Measurements from ENCODE around the gene AXDND1. TPM values are rescaled to one million over a fixed set of nuclear protein-coding genes. Genes with fewer than 3 reads are reported as not detected.
"Not testable (repeated sequence)": the region's sequence is repeated elsewhere in the genome, so short reads cannot be mapped to it uniquely, and the experiment has no call there.

The AXDND1 gene
- total RNA-seq, 8 experiments from 2014 or later = 0.27 to 2.6 (median 1.5) TPM

GRCh38 chr1:179384027-179384426 lies 18.3 kb downstream of the AXDND1 start:
- Histone ChIP-seq H3K4me3 (no peak overlapping the region), H3K27ac (no peak overlapping the region), H3K4me1 (replicated peaks in 1 of 2) (no peaks in the 10 kb centered on the region)
- no peak for ATAC-seq (replicated peaks in 6 of 8)
- in situ Hi-C loops (cut with MboI; ENCODE audit: low pct_unique_long_range_greater_than_20kb in 2 of 9, low sequenced_read_pairs in 9 of 9, unreplicated experiment in 9 of 9) = loop anchor here in 1 of 9 experiments (25.0 kb wide), 1 partner anchor 847 kb away; no protein-coding TSS in a partner anchor
- WGBS, 10 experiments = 29 to 100% (median 77%) methylated on average over 1 of the region's 1 CpG

- Histone ChIP-seq H3K4me3 (no peak overlapping the region), H3K27ac (no peak overlapping the region), H3K4me1 (replicated peaks in 1 of 2) (no peaks in the 10 kb centered on the region)
- 67 to 100% (median 100%) methylated on average over 1 of the region's 1 CpG; no CpG with 5 or more reads in 2 of the 10 experiments for WGBS, 10 experiments
- in situ Hi-C loops (cut with MboI; ENCODE audit: low pct_unique_long_range_greater_than_20kb in 2 of 9, low sequenced_read_pairs in 9 of 9, unreplicated experiment in 9 of 9) = loop anchor here in 1 of 9 experiments (25.0 kb wide), 1 partner anchor 848 kb away; no protein-coding TSS in a partner anchor
- no peak for ATAC-seq (replicated peaks in 6 of 8)
These were observed 19.7 kb downstream of the AXDND1 start for GRCh38 chr1:179385510-179385909.

DNA sequence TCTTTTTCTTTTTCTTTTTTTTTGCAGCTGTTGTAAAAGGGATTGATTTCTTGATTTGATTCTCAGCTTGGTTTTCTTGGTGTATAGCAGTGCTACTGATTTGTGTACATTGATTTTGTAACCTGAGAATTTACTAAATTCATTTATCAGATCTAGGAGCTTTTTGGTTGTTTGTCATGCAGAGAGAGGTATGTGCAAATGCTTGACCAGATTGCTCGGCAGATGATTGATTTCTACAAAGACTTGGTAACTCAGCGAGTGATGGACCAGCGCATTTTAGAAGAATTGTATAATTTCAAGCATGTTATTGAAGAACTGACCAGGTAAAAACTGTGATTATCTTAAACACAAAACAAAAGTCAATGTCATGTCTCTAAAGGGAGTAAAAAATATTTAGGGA lies 27.9 kb downstream of the AXDND1 start:
- Histone ChIP-seq H3K4me3 (no peak overlapping the region), H3K4me1 (replicated peaks in 1 of 2) (no peaks in the 10 kb centered on the region), H3K27ac (no peak overlapping the region)
- ATAC-seq (replicated peaks in 6 of 8) = no peak
- 20 to 96% (median 84%) methylated on average over 2 to 3 of the region's 3 CpGs for WGBS, 10 experiments
- in situ Hi-C loops (cut with MboI; ENCODE audit: low pct_unique_long_range_greater_than_20kb in 2 of 9, low sequenced_read_pairs in 9 of 9, unreplicated experiment in 9 of 9) = loop anchor here in 1 of 9 experiments (25.0 kb wide), 1 partner anchor 856 kb away; no protein-coding TSS in a partner anchor

GRCh38 chr1:179399399-179399798 lies 33.6 kb downstream of the AXDND1 start:
- WGBS, 10 experiments = 0 to 100% (median 85%) methylated on average over 2 of the region's 2 CpGs

GRCh38 chr1:179417760-179418159 lies 52.0 kb downstream of the AXDND1 start:
- H3K4me1 ChIP-seq (replicated peaks in 1 of 2); ATAC-seq (replicated peaks in 6 of 8); H3K27ac ChIP-seq; H3K4me3 ChIP-seq; in situ Hi-C loops (cut with MboI; ENCODE audit: low pct_unique_long_range_greater_than_20kb in 2 of 9, low sequenced_read_pairs in 9 of 9, unreplicated experiment in 9 of 9): not testable (repeated sequence)
- 0 to 100% (median 50%) methylated on average over 1 of the region's 3 CpGs; no CpG with 5 or more reads in 6 of the 10 experiments for WGBS, 10 experiments

More at GRCh38 chr1:179399399-179399798, 33.6 kb downstream of the AXDND1 start:
- not testable (repeated sequence) for ATAC-seq (replicated peaks in 6 of 8); H3K27ac ChIP-seq; H3K4me1 ChIP-seq (replicated peaks in 1 of 2); H3K4me3 ChIP-seq
- in situ Hi-C loops (cut with MboI; ENCODE audit: low pct_unique_long_range_greater_than_20kb in 2 of 9, low sequenced_read_pairs in 9 of 9, unreplicated experiment in 9 of 9) = loop anchor here in 1 of 9 experiments (25.0 kb wide), 1 partner anchor 862 kb away; no protein-coding TSS in a partner anchor

GRCh38 chr1:179418706-179419105 lies 52.9 kb downstream of the AXDND1 start:
- H3K4me1 ChIP-seq (replicated peaks in 1 of 2); ATAC-seq (replicated peaks in 6 of 8); H3K4me3 ChIP-seq; H3K27ac ChIP-seq; in situ Hi-C loops (cut with MboI; ENCODE audit: low pct_unique_long_range_greater_than_20kb in 2 of 9, low sequenced_read_pairs in 9 of 9, unreplicated experiment in 9 of 9): not testable (repeated sequence)
- no CpG with 5 or more reads among the region's 32 CpGs for WGBS, 10 experiments

DNA sequence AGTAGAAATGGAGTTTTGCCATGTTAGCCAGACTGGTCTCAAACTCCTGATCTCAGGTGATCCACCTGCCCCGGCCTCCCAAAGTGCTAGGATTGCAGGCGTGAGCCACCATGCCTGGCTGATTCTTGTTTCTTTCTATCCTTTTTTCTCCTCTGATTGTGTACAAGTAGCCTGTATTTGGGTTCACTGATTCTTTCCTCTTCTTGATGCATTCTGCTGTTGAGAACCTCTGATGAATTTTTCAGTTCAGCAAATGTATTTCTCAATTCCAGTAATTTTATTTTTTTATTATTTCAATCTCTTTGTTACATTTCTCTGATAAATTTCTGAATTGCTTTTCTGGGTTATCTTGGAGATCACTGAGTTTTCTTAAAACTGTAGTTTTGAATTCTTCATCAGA lies 58.8 kb downstream of the AXDND1 start:
- Histone ChIP-seq H3K27ac (no peak overlapping the region), H3K4me3 (no peak overlapping the region), H3K4me1 (replicated peaks in 1 of 2) (no peaks in the 10 kb centered on the region)
- no peak for ATAC-seq (replicated peaks in 6 of 8)
- WGBS, 10 experiments = 43 to 100% (median 90%) methylated on average over 1 to 2 of the region's 2 CpGs; no CpG with 5 or more reads in 2 of the 10 experiments
- in situ Hi-C loops (cut with MboI; ENCODE audit: low pct_unique_long_range_greater_than_20kb in 2 of 9, low sequenced_read_pairs in 9 of 9, unreplicated experiment in 9 of 9) = no loop called here

- in situ Hi-C loops (cut with MboI; ENCODE audit: low pct_unique_long_range_greater_than_20kb in 2 of 9, low sequenced_read_pairs in 9 of 9, unreplicated experiment in 9 of 9) = no loop called here
- no peak for ATAC-seq (replicated peaks in 6 of 8)
- Histone ChIP-seq H3K27ac (no peak overlapping the region), H3K4me3 (no peak overlapping the region), H3K4me1 (replicated peaks in 1 of 2) (no peaks in the 10 kb centered on the region)
These were observed 59.4 kb downstream of the AXDND1 start for GRCh38 chr1:179425186-179425585.

DNA sequence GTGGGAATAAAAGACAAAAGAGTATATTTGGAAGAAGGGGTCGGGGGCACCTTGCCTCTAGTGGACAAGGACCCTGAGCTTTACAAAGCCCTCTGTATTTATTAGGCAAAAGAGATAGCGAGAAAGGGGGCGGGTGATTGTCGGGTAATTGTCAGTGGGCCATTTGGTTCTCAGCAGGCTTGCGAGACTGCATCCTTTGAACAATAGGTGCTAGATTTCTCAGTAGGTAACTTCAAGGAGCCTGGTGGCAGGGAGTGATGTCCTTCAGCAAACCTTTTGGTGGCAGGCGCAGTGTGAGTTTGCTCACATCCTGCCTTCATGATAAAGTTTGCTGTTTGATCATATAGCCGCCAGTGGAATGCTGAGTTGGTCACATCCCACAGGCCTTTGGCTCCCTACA lies 71.4 kb downstream of the AXDND1 start:
- H3K27ac ChIP-seq = no peak overlapping the region
- WGBS, 10 experiments = 31 to 100% (median 82%) methylated on average over 1 to 6 of the region's 7 CpGs; no CpG with 5 or more reads in 2 of the 10 experiments
- H3K4me3 ChIP-seq = no peak overlapping the region
- ATAC-seq (replicated peaks in 6 of 8) = no peak
- no peaks in the 10 kb centered on the region for H3K4me1 ChIP-seq (replicated peaks in 1 of 2)
- in situ Hi-C loops (cut with MboI; ENCODE audit: low pct_unique_long_range_greater_than_20kb in 2 of 9, low sequenced_read_pairs in 9 of 9, unreplicated experiment in 9 of 9) = no loop called here

DNA sequence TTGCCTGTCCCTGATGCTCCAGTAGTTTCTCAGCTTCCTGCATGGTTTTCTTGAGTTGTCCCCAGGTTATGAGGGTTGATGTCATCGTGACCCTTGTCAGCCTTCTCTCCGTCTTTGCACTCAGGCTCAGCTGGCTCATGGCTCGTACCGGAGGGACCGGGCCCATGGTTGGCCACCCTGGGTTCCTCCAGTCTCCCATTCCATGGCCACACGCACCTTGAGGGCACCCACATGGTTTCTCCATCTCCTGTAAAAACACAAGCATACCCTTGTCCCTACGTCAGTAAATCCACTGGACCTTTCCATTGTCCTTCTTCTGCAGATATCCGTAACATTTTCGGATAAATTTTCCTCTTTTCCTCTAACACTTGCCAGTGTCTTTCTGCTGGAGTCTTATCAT lies 73.9 kb downstream of the AXDND1 start:
- ATAC-seq (replicated peaks in 6 of 8); H3K27ac ChIP-seq; H3K4me3 ChIP-seq; H3K4me1 ChIP-seq (replicated peaks in 1 of 2); in situ Hi-C loops (cut with MboI; ENCODE audit: low pct_unique_long_range_greater_than_20kb in 2 of 9, low sequenced_read_pairs in 9 of 9, unreplicated experiment in 9 of 9): not testable (repeated sequence)
- WGBS, 10 experiments = 6 to 93% (median 77%) methylated on average over 1 to 8 of the region's 9 CpGs; no CpG with 5 or more reads in 3 of the 10 experiments

DNA sequence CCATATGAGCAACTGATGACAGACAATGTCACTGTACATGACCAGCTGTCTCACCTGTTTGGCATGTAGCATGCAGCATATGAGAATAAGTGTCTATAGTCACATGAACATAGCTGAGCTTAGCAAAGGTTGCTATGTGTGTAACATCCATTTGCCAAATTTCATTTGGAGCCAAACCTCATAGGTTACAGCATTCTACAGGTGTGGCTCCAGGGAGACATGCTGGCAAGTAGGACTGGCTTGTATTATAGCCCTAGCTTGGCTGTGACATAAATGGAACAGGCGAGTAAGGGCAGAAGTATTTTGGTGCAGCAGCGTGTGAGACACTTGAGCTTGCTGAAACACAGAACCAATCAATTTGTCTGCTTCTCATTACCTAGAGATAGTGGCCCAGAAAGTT lies 74.5 kb downstream of the AXDND1 start:
- H3K4me3 ChIP-seq; H3K27ac ChIP-seq; H3K4me1 ChIP-seq (replicated peaks in 1 of 2); in situ Hi-C loops (cut with MboI; ENCODE audit: low pct_unique_long_range_greater_than_20kb in 2 of 9, low sequenced_read_pairs in 9 of 9, unreplicated experiment in 9 of 9); ATAC-seq (replicated peaks in 6 of 8): not testable (repeated sequence)
- WGBS, 10 experiments = 0 to 100% (median 83%) methylated on average over 1 to 2 of the region's 2 CpGs; no CpG with 5 or more reads in 1 of the 10 experiments

DNA sequence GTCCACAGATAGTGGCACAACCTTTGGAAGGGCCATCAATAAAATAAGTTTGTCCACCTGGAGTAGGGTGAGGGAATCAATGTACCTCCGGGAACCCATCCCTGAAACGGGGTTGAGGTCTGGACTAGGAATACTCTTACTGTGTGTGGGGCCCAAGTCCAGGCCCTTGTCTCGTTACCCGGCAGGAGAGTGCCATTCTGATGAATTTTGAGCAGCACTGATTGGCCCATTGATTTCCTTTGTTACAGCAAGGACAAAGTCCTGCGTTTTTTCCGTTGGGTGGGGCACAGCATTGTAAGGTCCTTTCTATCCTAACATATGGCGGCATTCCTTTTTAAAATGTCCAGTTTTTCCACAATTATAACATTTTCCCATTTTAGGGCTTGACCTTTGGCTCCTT lies 75.2 kb downstream of the AXDND1 start:
- no peak for ATAC-seq (replicated peaks in 6 of 8)
- no peaks in the 10 kb centered on the region for H3K4me1 ChIP-seq (replicated peaks in 1 of 2)
- WGBS, 10 experiments = 20 to 92% (median 61%) methylated on average over 2 to 7 of the region's 7 CpGs; no CpG with 5 or more reads in 1 of the 10 experiments
- in situ Hi-C loops (cut with MboI; ENCODE audit: low pct_unique_long_range_greater_than_20kb in 2 of 9, low sequenced_read_pairs in 9 of 9, unreplicated experiment in 9 of 9) = no loop called here
- H3K27ac ChIP-seq = no peak overlapping the region
- no peak overlapping the region for H3K4me3 ChIP-seq

DNA sequence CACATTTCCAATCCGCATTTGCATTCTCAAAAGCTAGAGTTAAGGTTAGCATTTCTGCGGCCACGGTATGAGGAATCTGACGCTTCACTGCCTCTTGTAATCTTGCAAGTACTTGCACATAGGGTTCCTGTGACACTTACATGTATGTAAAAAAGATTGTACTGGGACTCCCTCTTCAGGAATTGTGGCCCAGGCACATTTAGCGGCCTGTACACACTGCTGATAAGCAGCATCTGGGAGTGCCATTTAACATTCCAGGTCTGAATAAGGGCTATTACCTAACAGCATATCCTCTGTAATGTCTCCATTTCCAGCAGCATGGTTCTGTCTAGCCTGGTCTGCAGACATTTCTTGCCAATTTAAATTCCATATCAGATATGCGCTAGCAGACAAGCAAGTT lies 75.7 kb downstream of the AXDND1 start:
- Histone ChIP-seq H3K4me3 (no peak overlapping the region), H3K27ac (no peak overlapping the region), H3K4me1 (replicated peaks in 1 of 2) (no peaks in the 10 kb centered on the region)
- 33 to 90% (median 81%) methylated on average over 3 to 6 of the region's 6 CpGs; no CpG with 5 or more reads in 2 of the 10 experiments for WGBS, 10 experiments
- in situ Hi-C loops (cut with MboI; ENCODE audit: low pct_unique_long_range_greater_than_20kb in 2 of 9, low sequenced_read_pairs in 9 of 9, unreplicated experiment in 9 of 9) = no loop called here
- ATAC-seq (replicated peaks in 6 of 8) = no peak

GRCh38 chr1:179442846-179443245 lies 77.1 kb downstream of the AXDND1 start:
- H3K27ac ChIP-seq; in situ Hi-C loops (cut with MboI; ENCODE audit: low pct_unique_long_range_greater_than_20kb in 2 of 9, low sequenced_read_pairs in 9 of 9, unreplicated experiment in 9 of 9); H3K4me3 ChIP-seq; ATAC-seq (replicated peaks in 6 of 8); H3K4me1 ChIP-seq (replicated peaks in 1 of 2): not testable (repeated sequence)
- 57 to 100% (median 88%) methylated on average over 1 to 10 of the region's 10 CpGs; no CpG with 5 or more reads in 1 of the 10 experiments for WGBS, 10 experiments
